SU-DHL-6 (cell line): ENCODE results near the gene MTCH1.
"Not testable (repeated sequence)": the region's sequence is repeated elsewhere in the genome, so short reads cannot be mapped to it uniquely, and the experiment has no call there.

ENCODE experiments used
- CTCF ChIP-seq: fragments of 200-600 bp; sonication (generic); IDR thresholded peaks from one replicate; pipeline ENCODE4 v1.5.1; 2017; ENCODE audit warnings: antibody characterized with exemption, mild to moderate bottlenecking, low read length, moderate library complexity; ENCODE audit not compliant: insufficient read depth, poor library complexity, severe bottlenecking
- EZH2phosphoT487 ChIP-seq: fragments of 200-600 bp; sonication (generic), shearing (Covaris generic); conservative IDR thresholded peaks from 2 replicates; pipeline ENCODE4 v1.6.1; 2018; ENCODE audit warnings: mild to moderate bottlenecking, antibody characterized with exemption, low read length, moderate library complexity, mixed read lengths

- not testable (repeated sequence) for TF ChIP-seq CTCF, EZH2phosphoT487
Measured at GRCh38 chr6:36990401-36990800, 4.4 kb upstream of the MTCH1 start.
